HCT116 (cell line): ENCODE measurements around the gene STARD7. TPM values are rescaled to one million over a fixed set of nuclear protein-coding genes. Genes with fewer than 3 reads are reported as not detected.

Source experiments
- ATAC-seq: fragments of 200-7000 bp; cut with Tn5 transposase; 2 replicates; pipeline ENCODE4 v1.9.1; 2020; ENCODE audit warnings: mild to moderate bottlenecking, moderate library complexity
- BruUV-seq: library from RNA; stranded (reverse); fragments of 400-500 nt; replicated peaks from 2 replicates; lab custom pipeline; 2021; lab: Mats Ljungman, UMichigan
- CTCF ChIA-PET: fragments of 300-600 bp; sonication (Branson Sonifier 250); formaldehyde crosslinking; loops from one replicate; lab custom pipeline; 2021; ENCODE audit warnings: antibody characterized with exemption; lab: Charles Lee
- POLR2A ChIA-PET: fragments of 300-600, 350-600 bp; sonication (Branson Sonifier 250); formaldehyde crosslinking; loops from one replicate; lab custom pipeline; 2021; ENCODE audit warnings: antibody characterized with exemption; lab: Charles Lee
- RAD21 ChIA-PET, 2 experiments: fragments of 300-600 bp; sonication (Branson Sonifier 250); formaldehyde crosslinking; loops; one replicate each; lab custom pipeline; 2023; ENCODE audit warnings: low total read pairs in 2 of 2; ENCODE audit not compliant: uncharacterized antibody in 2 of 2, unreplicated experiment in 2 of 2, low non-redundant PET in 1 of 2; lab: Charles Lee
- DNase-seq: peaks from one replicate; pipeline ENCODE4 v3.0.0-alpha.2; 2010; ENCODE audit warnings: low read depth, low spot score
- H2AFZ ChIP-seq: fragments of 200-600 bp; shearing (Covaris generic), sonication (generic); 2 replicates; pipeline ENCODE4 v1.6.1; 2017; ENCODE audit warnings: low read depth, mixed run types, mixed read lengths, antibody characterized with exemption, low read length; ENCODE audit not compliant: poor library complexity, severe bottlenecking
- H3K27ac ChIP-seq: 2 replicates; pipeline ENCODE4 v1.5.1; 2012; ENCODE audit warnings: low read depth, low read length
- H3K27me3 ChIP-seq: fragments of 200-600 bp; sonication (generic); 2 replicates; pipeline ENCODE4 v1.6.1; 2016; ENCODE audit warnings: mixed run types, low read length, mixed read lengths; ENCODE audit not compliant: insufficient read depth
- H3K36me3 ChIP-seq, 2 experiments: fragments of 200-500 bp in 1 of 2; fragments of 200-600 bp in 1 of 2; sonication (Bioruptor generic) in 1 of 2; sonication (generic) in 1 of 2; 2 replicates each; pipeline versions ENCODE4 v1.5.1 to v1.6.1; 2014 to 2016; ENCODE audit warnings: low read length in 2 of 2, inconsistent platforms in 1 of 2, mixed read lengths in 1 of 2, mixed run types in 1 of 2; ENCODE audit not compliant: insufficient read depth in 2 of 2, control insufficient read depth in 1 of 2
- H3K4me1 ChIP-seq, 2 experiments: fragments of 200-600 bp in 1 of 2; sonication (generic) in 1 of 2; 2 replicates each; pipeline versions ENCODE4 v1.5.1 to v1.6.1; 2012 to 2017; ENCODE audit warnings: low read length in 2 of 2, inconsistent platforms in 1 of 2, mild to moderate bottlenecking in 1 of 2, mixed read lengths in 1 of 2, mixed run types in 1 of 2, moderate library complexity in 1 of 2; ENCODE audit not compliant: insufficient read depth in 2 of 2, control insufficient read depth in 1 of 2
- H3K4me2 ChIP-seq: fragments of 200-600 bp; sonication (generic); 2 replicates; pipeline ENCODE4 v1.6.1; 2017; ENCODE audit warnings: mixed run types, low read length, mixed read lengths
- H3K4me3 ChIP-seq, 2 experiments: fragments of 200-600 bp in 1 of 2; sonication (generic) in 1 of 2; replicated peaks in 1 of 2; 2 replicates each; pipeline ENCODE4 v1.5.1; 2011 to 2016; ENCODE audit warnings: low read length in 2 of 2, control low read depth in 1 of 2, low read depth in 1 of 2, mild to moderate bottlenecking in 1 of 2, mixed read lengths in 1 of 2, mixed run types in 1 of 2
- H3K79me2 ChIP-seq: fragments of 200-600 bp; sonication (generic); 2 replicates; pipeline ENCODE4 v1.6.1; 2017; ENCODE audit warnings: mild to moderate bottlenecking, mixed run types, low read length, moderate library complexity, mixed read lengths; ENCODE audit not compliant: insufficient read depth
- H3K9ac ChIP-seq: fragments of 200-600 bp; sonication (generic); 2 replicates; pipeline ENCODE4 v1.6.1; 2016; ENCODE audit warnings: low read length, mixed read lengths
- H3K9me2 ChIP-seq: fragments of 200-600 bp; sonication (generic), shearing (Covaris generic); 2 replicates; pipeline ENCODE4 v1.6.1; 2017; ENCODE audit warnings: mixed run types, mild to moderate bottlenecking, moderate library complexity; ENCODE audit not compliant: insufficient read depth
- H3K9me3 ChIP-seq, 2 experiments: fragments of 200-500 bp in 1 of 2; fragments of 200-600 bp in 1 of 2; sonication (Bioruptor generic) in 1 of 2; sonication (generic) in 1 of 2; 2 replicates each; pipeline ENCODE4 v1.6.1; 2014 to 2017; ENCODE audit warnings: low read length in 2 of 2, mixed read lengths in 2 of 2, inconsistent platforms in 1 of 2, low read depth in 1 of 2, mild to moderate bottlenecking in 1 of 2, mixed run types in 1 of 2, moderate library complexity in 1 of 2; ENCODE audit not compliant: control insufficient read depth in 1 of 2, insufficient read depth in 1 of 2
- H4K20me1 ChIP-seq: fragments of 200-600 bp; sonication (generic), shearing (Covaris generic); 2 replicates; pipeline ENCODE4 v1.6.1; 2017; ENCODE audit warnings: mixed run types, mild to moderate bottlenecking, moderate library complexity; ENCODE audit not compliant: insufficient read depth
- ATF3 ChIP-seq: IDR thresholded peaks from 2 replicates; pipeline ENCODE4 v1.6.1; 2012
- CBX3 ChIP-seq: IDR thresholded peaks from 2 replicates; pipeline ENCODE4 v1.6.1; 2012; ENCODE audit warnings: low read depth
- EGR1 ChIP-seq: IDR thresholded peaks from 2 replicates; pipeline ENCODE4 v1.6.1; 2012; ENCODE audit warnings: low read depth
- EZH2phosphoT487 ChIP-seq: fragments of 200-600 bp; IDR thresholded peaks from 2 replicates; pipeline ENCODE4 v1.6.1; 2018; ENCODE audit warnings: antibody characterized with exemption, borderline replicate concordance
- RAD21 ChIP-seq: IDR thresholded peaks from 2 replicates; pipeline ENCODE4 v1.6.1; 2012; ENCODE audit warnings: low read depth, mild to moderate bottlenecking
- SP1 ChIP-seq: IDR thresholded peaks from 2 replicates; pipeline ENCODE4 v1.6.1; 2012; ENCODE audit warnings: low read depth
- SRF ChIP-seq: IDR thresholded peaks from 2 replicates; pipeline ENCODE4 v1.6.1; 2012; ENCODE audit warnings: low read depth
- TCF7L2 ChIP-seq: IDR thresholded peaks from 2 replicates; pipeline ENCODE4 v1.7.0; 2011; ENCODE audit warnings: borderline replicate concordance, inconsistent platforms; ENCODE audit not compliant: insufficient read depth, insufficient read length; ENCODE audit errors: extremely low read depth
- YY1 ChIP-seq: IDR thresholded peaks from 2 replicates; pipeline ENCODE4 v1.6.1; 2011; ENCODE audit warnings: low read length, low read depth, moderate library complexity, mild to moderate bottlenecking; ENCODE audit not compliant: insufficient replicate concordance; ENCODE audit errors: extremely low read depth
- ZFX ChIP-seq: fragments of 450-650 bp; IDR thresholded peaks from 2 replicates; pipeline ENCODE4 v1.6.1; 2017
- intact Hi-C: fragments of 100-400 bp; cut with micrococcal nuclease; formaldehyde crosslinking; loops from 2 replicates; pipeline ENCODE4 v1.10.0; 2022
- total RNA-seq: library from RNA; stranded (reverse); gene quantifications from one replicate; pipeline ENCODE4 v1.2.1, GENCODE V29; 2021; ENCODE audit not compliant: unreplicated experiment

STARD7 gene
- total RNA-seq, 1 experiment from 2014 or later: 160 TPM

- ChIA-PET RAD21 (no interaction called here), CTCF (interaction anchor here (0.6 kb wide), 1 partner anchor 12 kb away, joined by 3 read pairs; no protein-coding TSS in a partner anchor), POLR2A (no interaction called here)
- Histone ChIP-seq H3K27ac (no peak overlapping the region), H4K20me1 (no peaks in the 10 kb centered on the region), H3K9me2 (no peaks in the 10 kb centered on the region), H3K79me2 (no peaks in the 10 kb centered on the region), H3K27me3 (no peaks in the 10 kb centered on the region), H3K4me3 (no peak overlapping the region), H2AFZ (no peak overlapping the region), H3K9me3 (no peaks in the 10 kb centered on the region), H3K4me1 (no peaks in the 10 kb centered on the region), H3K36me3 (no peaks in the 10 kb centered on the region), H3K4me2 (no peak overlapping the region), H3K9ac (no peak overlapping the region)
- intact Hi-C loops: no loop called here
- TF ChIP-seq EZH2phosphoT487 (no peak), SP1 (no peak), TCF7L2 (no peak), ZFX (no peak), SRF (no peak), EGR1 (no peak), ATF3 (no peak), YY1 (no peak), RAD21 (no peak), CBX3 (no peak)
- no peak for DNase-seq
- 0 out of 2 replicates have a peak, but pooled peaks have one; percentile 6 for ATAC-seq
- no TSS peak for BruUV-seq
Observed at GRCh38 chr2:96154506-96155380, 53.9 kb downstream of the STARD7 start.
